ENCODE data around the gene SCARF1.

- TF ChIP-seq, protein P1, sequence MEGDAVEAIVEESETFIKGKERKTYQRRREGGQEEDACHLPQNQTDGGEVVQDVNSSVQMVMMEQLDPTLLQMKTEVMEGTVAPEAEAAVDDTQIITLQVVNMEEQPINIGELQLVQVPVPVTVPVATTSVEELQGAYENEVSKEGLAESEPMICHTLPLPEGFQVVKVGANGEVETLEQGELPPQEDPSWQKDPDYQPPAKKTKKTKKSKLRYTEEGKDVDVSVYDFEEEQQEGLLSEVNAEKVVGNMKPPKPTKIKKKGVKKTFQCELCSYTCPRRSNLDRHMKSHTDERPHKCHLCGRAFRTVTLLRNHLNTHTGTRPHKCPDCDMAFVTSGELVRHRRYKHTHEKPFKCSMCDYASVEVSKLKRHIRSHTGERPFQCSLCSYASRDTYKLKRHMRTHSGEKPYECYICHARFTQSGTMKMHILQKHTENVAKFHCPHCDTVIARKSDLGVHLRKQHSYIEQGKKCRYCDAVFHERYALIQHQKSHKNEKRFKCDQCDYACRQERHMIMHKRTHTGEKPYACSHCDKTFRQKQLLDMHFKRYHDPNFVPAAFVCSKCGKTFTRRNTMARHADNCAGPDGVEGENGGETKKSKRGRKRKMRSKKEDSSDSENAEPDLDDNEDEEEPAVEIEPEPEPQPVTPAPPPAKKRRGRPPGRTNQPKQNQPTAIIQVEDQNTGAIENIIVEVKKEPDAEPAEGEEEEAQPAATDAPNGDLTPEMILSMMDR (IDR thresholded peaks at IDR 0.05): no peak
- TF ChIP-seq, protein P2, sequence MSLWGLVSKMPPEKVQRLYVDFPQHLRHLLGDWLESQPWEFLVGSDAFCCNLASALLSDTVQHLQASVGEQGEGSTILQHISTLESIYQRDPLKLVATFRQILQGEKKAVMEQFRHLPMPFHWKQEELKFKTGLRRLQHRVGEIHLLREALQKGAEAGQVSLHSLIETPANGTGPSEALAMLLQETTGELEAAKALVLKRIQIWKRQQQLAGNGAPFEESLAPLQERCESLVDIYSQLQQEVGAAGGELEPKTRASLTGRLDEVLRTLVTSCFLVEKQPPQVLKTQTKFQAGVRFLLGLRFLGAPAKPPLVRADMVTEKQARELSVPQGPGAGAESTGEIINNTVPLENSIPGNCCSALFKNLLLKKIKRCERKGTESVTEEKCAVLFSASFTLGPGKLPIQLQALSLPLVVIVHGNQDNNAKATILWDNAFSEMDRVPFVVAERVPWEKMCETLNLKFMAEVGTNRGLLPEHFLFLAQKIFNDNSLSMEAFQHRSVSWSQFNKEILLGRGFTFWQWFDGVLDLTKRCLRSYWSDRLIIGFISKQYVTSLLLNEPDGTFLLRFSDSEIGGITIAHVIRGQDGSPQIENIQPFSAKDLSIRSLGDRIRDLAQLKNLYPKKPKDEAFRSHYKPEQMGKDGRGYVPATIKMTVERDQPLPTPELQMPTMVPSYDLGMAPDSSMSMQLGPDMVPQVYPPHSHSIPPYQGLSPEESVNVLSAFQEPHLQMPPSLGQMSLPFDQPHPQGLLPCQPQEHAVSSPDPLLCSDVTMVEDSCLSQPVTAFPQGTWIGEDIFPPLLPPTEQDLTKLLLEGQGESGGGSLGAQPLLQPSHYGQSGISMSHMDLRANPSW (CRISPR knock-in tag; conservative IDR thresholded peaks at IDR 0.05; ENCODE audit: low read depth): no peak
- TF ChIP-seq AR (CRISPR knock-in tag; IDR thresholded peaks at IDR 0.05) (no peak), NR1H2 (CRISPR knock-in tag; IDR thresholded peaks at IDR 0.05) (no peak)
These were observed 37.6 kb downstream of the SCARF1 start for GRCh38 chr17:1607971-1608320.
